ENCODE results near the gene DGCR2.

The DGCR2 gene

DNA sequence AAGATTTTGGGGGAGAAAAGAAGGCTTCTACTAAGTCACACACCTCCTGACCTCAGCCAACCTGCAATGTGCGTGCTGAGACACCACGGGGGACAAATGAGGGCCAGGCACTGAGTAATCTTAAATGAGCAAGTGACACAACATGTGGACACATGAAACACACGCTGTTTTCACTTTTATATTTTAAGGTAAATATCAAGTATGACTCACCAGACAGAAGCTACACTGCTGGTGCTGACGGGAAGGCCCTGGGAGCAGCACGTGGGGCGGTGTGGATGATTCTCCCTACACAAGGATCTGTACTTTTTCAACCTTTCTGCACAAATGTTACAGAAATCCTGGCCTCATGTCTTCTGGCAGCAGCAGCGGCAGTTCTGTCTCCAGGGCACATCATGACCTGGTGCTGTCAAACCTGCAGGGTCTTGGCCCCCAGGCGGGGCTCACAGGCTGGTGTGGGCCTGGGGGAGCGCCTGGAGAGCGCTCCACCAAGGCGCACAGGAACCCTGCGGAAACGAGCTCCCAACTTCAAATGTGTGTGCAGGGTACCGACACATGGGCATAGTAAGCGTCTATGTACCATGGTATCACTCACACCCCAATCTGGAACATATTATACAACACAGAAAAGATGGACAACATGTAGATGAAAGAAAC lies 61.7 kb downstream of the DGCR2 start:
- Histone ChIP-seq H3K4me1 (ENCODE audit: control insufficient read depth in 2 of 2, insufficient read depth in 2 of 2, low read length in 2 of 2) (no peaks in the 10 kb centered on the region), H3K27me3 (ENCODE audit: control insufficient read depth in 2 of 2, insufficient read depth in 2 of 2, low read length in 2 of 2) (no peaks in the 10 kb centered on the region), H3K36me3 (ENCODE audit: control insufficient read depth in 2 of 2, insufficient read depth in 2 of 2, low read length in 2 of 2) (peaks cover 76 to 89% of the 10 kb centered on the region in 2 donors), H3K9ac (ENCODE audit: low read depth in 1 of 2, low read length in 2 of 2) (no peak overlapping the region), H3K4me3 (ENCODE audit: low read length in 2 of 2) (no peak overlapping the region), H3K9me3 (ENCODE audit: control insufficient read depth in 2 of 2, low read length in 2 of 2) (no peaks in the 10 kb centered on the region), H3K27ac (ENCODE audit: low read depth in 2 of 2, low read length in 2 of 2) (no peak overlapping the region)

DNA sequence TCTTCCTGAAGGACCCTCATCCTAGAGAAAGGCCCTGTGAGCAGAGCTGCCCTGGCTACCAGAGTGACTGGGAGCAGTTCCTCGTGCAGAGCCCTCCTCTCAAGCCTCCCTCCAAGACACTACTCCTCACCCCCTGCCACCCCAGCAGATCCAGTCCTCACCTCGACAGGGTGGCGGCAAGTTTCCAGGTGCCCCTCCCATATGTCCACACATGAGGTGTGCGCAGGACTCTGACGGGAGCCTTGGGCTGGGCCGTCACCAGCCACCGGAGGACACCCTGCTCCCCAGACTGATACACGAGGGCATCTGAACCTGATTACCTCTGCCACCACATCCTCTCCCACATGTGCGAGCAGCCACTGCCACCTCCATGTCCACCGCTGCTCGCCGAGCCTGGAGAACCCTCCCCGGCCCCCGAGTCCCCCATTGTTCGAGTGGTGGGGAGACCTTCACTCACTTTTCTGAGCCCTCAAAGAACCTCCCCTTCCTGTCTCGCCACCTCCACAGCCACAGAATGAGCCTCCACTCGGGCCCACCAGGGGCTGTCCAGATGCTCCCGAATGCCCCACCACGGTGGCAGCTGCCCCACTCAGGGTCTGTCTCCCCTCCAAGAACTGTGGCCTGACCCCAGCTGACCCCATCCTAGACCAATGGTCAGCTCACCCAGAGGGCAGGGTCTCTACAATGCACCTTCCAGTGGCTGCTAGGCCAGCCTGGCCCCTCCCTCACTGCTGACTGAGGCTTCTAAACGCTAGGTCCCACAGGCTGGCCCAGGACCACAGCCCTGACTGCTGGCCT lies 62.5 kb downstream of the DGCR2 start:
- Histone ChIP-seq H3K27me3 (ENCODE audit: control insufficient read depth in 2 of 2, insufficient read depth in 2 of 2, low read length in 2 of 2) (no peaks in the 10 kb centered on the region), H3K4me1 (ENCODE audit: control insufficient read depth in 2 of 2, insufficient read depth in 2 of 2, low read length in 2 of 2) (no peaks in the 10 kb centered on the region), H3K27ac (ENCODE audit: low read depth in 2 of 2, low read length in 2 of 2) (no peak overlapping the region), H3K9me3 (ENCODE audit: control insufficient read depth in 2 of 2, low read length in 2 of 2) (no peaks in the 10 kb centered on the region), H3K9ac (ENCODE audit: low read depth in 1 of 2, low read length in 2 of 2) (no peak overlapping the region), H3K36me3 (ENCODE audit: control insufficient read depth in 2 of 2, insufficient read depth in 2 of 2, low read length in 2 of 2) (peaks cover 68 to 86% of the 10 kb centered on the region in 2 donors), H3K4me3 (ENCODE audit: low read length in 2 of 2) (no peak overlapping the region)

DNA sequence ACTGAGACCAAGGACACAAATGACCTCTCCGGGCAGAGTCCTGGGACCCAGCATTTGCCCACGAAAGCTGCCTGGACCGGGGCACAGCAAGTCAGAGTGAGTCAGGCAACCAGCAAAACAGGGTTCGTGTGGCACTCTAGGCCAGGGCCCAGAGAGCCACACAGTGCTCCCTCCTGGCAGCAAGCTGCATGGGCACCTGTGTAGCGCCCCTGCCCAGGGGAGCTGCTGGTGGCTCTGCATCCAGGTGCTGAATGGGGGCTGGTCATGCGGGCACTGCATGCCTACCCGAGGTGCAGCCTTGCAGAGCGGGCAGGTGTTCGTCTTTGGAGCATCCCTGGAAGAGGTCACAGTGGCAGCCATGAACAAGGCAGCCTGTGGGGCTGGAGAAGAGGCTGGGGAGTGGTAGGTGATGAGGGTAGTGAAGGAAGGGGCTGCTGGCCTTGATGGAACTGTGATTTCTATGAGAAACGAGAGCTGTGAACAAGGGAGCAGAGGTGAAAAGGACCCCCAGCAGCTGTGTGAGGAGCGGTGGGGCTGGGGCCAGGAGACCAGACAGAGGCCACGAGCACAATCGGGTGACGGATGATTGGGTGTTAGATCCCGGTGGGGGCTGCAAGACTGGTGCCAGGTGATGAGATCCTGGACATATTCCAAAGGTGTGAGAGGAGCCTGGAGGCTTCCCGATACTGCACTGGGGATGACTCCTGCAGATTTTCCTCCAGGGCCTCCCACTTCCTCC lies 63.3 kb downstream of the DGCR2 start:
- H3K27ac ChIP-seq (ENCODE audit: low read depth in 2 of 2, low read length in 2 of 2): no peak overlapping the region

DNA sequence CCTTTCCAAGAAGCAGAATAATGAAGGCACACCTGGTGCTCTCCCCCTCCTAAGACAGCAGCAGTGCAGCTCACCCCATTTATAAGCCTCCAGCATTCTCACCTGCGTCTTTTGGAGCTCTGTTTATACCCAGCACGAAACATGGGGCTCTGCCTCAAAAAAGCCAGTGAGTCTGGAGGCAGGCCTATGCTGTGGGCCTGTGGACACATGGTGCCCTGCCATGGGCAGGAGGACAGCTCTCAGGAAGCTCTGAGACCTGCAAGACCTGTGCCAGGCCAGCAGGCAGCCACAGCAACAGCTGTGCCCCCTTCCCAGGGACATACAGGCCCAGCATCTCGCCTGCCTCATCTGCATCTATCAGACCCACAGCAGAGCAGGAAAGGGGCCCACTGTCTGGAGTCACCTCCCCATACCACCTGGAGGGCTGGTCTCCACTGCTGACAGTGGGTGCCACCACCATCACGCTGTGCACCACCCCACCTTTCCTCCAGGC lies 64.2 kb downstream of the DGCR2 start:
- H3K4me1 ChIP-seq (ENCODE audit: control insufficient read depth in 2 of 2, insufficient read depth in 2 of 2, low read length in 2 of 2): no peaks in the 10 kb centered on the region
- H3K27ac ChIP-seq (ENCODE audit: low read depth in 2 of 2, low read length in 2 of 2): no peak overlapping the region
- H3K9ac ChIP-seq (ENCODE audit: low read depth in 1 of 2, low read length in 2 of 2): no peak overlapping the region
- H3K4me3 ChIP-seq (ENCODE audit: low read length in 2 of 2): no peak overlapping the region
- no peaks in the 10 kb centered on the region for H3K9me3 ChIP-seq (ENCODE audit: control insufficient read depth in 2 of 2, low read length in 2 of 2)
- peaks cover 74 to 81% of the 10 kb centered on the region in 2 donors for H3K36me3 ChIP-seq (ENCODE audit: control insufficient read depth in 2 of 2, insufficient read depth in 2 of 2, low read length in 2 of 2)
- no peaks in the 10 kb centered on the region for H3K27me3 ChIP-seq (ENCODE audit: control insufficient read depth in 2 of 2, insufficient read depth in 2 of 2, low read length in 2 of 2)

More for the DNA sequence above, 63.3 kb downstream of the DGCR2 start:
- Histone ChIP-seq H3K27me3 (ENCODE audit: control insufficient read depth in 2 of 2, insufficient read depth in 2 of 2, low read length in 2 of 2) (no peaks in the 10 kb centered on the region), H3K9ac (ENCODE audit: low read depth in 1 of 2, low read length in 2 of 2) (no peak overlapping the region), H3K9me3 (ENCODE audit: control insufficient read depth in 2 of 2, low read length in 2 of 2) (no peaks in the 10 kb centered on the region), H3K36me3 (ENCODE audit: control insufficient read depth in 2 of 2, insufficient read depth in 2 of 2, low read length in 2 of 2) (peaks cover 68 to 81% of the 10 kb centered on the region in 2 donors), H3K4me1 (ENCODE audit: control insufficient read depth in 2 of 2, insufficient read depth in 2 of 2, low read length in 2 of 2) (no peaks in the 10 kb centered on the region), H3K4me3 (ENCODE audit: low read length in 2 of 2) (no peak overlapping the region)

DNA sequence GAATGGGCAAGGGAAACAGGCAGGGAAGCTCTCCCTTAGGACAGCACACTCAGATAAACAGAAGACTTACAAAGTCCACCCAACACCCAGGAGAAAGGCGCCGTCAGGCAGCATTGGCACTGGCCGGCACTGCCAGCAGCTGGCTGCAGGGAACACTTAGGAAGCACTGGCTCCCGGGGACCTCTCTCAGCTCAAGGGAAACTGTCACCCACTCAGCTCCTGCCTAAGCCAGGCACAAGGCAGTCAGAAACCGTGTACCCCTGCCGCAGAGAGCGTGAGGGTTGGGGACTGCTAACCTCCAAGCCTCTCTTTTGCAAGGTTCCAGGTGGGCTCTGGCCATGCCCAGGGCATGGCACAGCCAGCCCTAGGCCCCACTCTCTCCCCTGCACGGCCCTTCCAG lies 64.7 kb downstream of the DGCR2 start:
- Histone ChIP-seq H3K4me3 (ENCODE audit: low read length in 2 of 2) (no peak overlapping the region), H3K27me3 (ENCODE audit: control insufficient read depth in 2 of 2, insufficient read depth in 2 of 2, low read length in 2 of 2) (no peaks in the 10 kb centered on the region), H3K27ac (ENCODE audit: low read depth in 2 of 2, low read length in 2 of 2) (no peak overlapping the region), H3K9me3 (ENCODE audit: control insufficient read depth in 2 of 2, low read length in 2 of 2) (no peaks in the 10 kb centered on the region), H3K36me3 (ENCODE audit: control insufficient read depth in 2 of 2, insufficient read depth in 2 of 2, low read length in 2 of 2) (peaks cover 75 to 79% of the 10 kb centered on the region in 2 donors), H3K9ac (ENCODE audit: low read depth in 1 of 2, low read length in 2 of 2) (no peak overlapping the region), H3K4me1 (ENCODE audit: control insufficient read depth in 2 of 2, insufficient read depth in 2 of 2, low read length in 2 of 2) (no peaks in the 10 kb centered on the region)

GRCh38 chr22:19056951-19057401 lies 65.2 kb downstream of the DGCR2 start:
- H3K9me3 ChIP-seq (ENCODE audit: control insufficient read depth in 2 of 2, low read length in 2 of 2): no peaks in the 10 kb centered on the region
- no peak overlapping the region for H3K27ac ChIP-seq (ENCODE audit: low read depth in 2 of 2, low read length in 2 of 2)
- H3K9ac ChIP-seq (ENCODE audit: low read depth in 1 of 2, low read length in 2 of 2): no peak overlapping the region
- H3K4me1 ChIP-seq (ENCODE audit: control insufficient read depth in 2 of 2, insufficient read depth in 2 of 2, low read length in 2 of 2): no peaks in the 10 kb centered on the region
- H3K36me3 ChIP-seq (ENCODE audit: control insufficient read depth in 2 of 2, insufficient read depth in 2 of 2, low read length in 2 of 2): peaks cover 71 to 75% of the 10 kb centered on the region in 2 donors
- H3K4me3 ChIP-seq (ENCODE audit: low read length in 2 of 2): no peak overlapping the region
- no peaks in the 10 kb centered on the region for H3K27me3 ChIP-seq (ENCODE audit: control insufficient read depth in 2 of 2, insufficient read depth in 2 of 2, low read length in 2 of 2)

- no peaks in the 10 kb centered on the region for H3K27me3 ChIP-seq (ENCODE audit: control insufficient read depth in 2 of 2, insufficient read depth in 2 of 2, low read length in 2 of 2)
- H3K36me3 ChIP-seq (ENCODE audit: control insufficient read depth in 2 of 2, insufficient read depth in 2 of 2, low read length in 2 of 2): peaks cover 64 to 72% of the 10 kb centered on the region in 2 donors
- H3K4me1 ChIP-seq (ENCODE audit: control insufficient read depth in 2 of 2, insufficient read depth in 2 of 2, low read length in 2 of 2): no peaks in the 10 kb centered on the region
- no peak overlapping the region for H3K9ac ChIP-seq (ENCODE audit: low read depth in 1 of 2, low read length in 2 of 2)
- H3K9me3 ChIP-seq (ENCODE audit: control insufficient read depth in 2 of 2, low read length in 2 of 2): no peaks in the 10 kb centered on the region
- no peak overlapping the region for H3K27ac ChIP-seq (ENCODE audit: low read depth in 2 of 2, low read length in 2 of 2)
- H3K4me3 ChIP-seq (ENCODE audit: low read length in 2 of 2): no peak overlapping the region
Observed at GRCh38 chr22:19055801-19056200, 66.4 kb downstream of the DGCR2 start.

- H3K27ac ChIP-seq (ENCODE audit: low read depth in 2 of 2, low read length in 2 of 2): no peak overlapping the region
- H3K9me3 ChIP-seq (ENCODE audit: control insufficient read depth in 2 of 2, low read length in 2 of 2): no peaks in the 10 kb centered on the region
- no peaks in the 10 kb centered on the region for H3K27me3 ChIP-seq (ENCODE audit: control insufficient read depth in 2 of 2, insufficient read depth in 2 of 2, low read length in 2 of 2)
- peaks cover 54 to 69% of the 10 kb centered on the region in 2 donors for H3K36me3 ChIP-seq (ENCODE audit: control insufficient read depth in 2 of 2, insufficient read depth in 2 of 2, low read length in 2 of 2)
- no peaks in the 10 kb centered on the region for H3K4me1 ChIP-seq (ENCODE audit: control insufficient read depth in 2 of 2, insufficient read depth in 2 of 2, low read length in 2 of 2)
- H3K4me3 ChIP-seq (ENCODE audit: low read length in 2 of 2): no peak overlapping the region
- H3K9ac ChIP-seq (ENCODE audit: low read depth in 1 of 2, low read length in 2 of 2): no peak overlapping the region
Observed at GRCh38 chr22:19052941-19053541, 69.2 kb downstream of the DGCR2 start.

- H3K4me1 ChIP-seq (ENCODE audit: control insufficient read depth in 2 of 2, insufficient read depth in 2 of 2, low read length in 2 of 2): no peaks in the 10 kb centered on the region
- H3K9ac ChIP-seq (ENCODE audit: low read depth in 1 of 2, low read length in 2 of 2): no peak overlapping the region
- no peak overlapping the region for H3K27ac ChIP-seq (ENCODE audit: low read depth in 2 of 2, low read length in 2 of 2)
- H3K27me3 ChIP-seq (ENCODE audit: control insufficient read depth in 2 of 2, insufficient read depth in 2 of 2, low read length in 2 of 2): no peaks in the 10 kb centered on the region
- H3K9me3 ChIP-seq (ENCODE audit: control insufficient read depth in 2 of 2, low read length in 2 of 2): no peaks in the 10 kb centered on the region
- H3K4me3 ChIP-seq (ENCODE audit: low read length in 2 of 2): no peak overlapping the region
- peaks cover 58 to 69% of the 10 kb centered on the region in 2 donors for H3K36me3 ChIP-seq (ENCODE audit: control insufficient read depth in 2 of 2, insufficient read depth in 2 of 2, low read length in 2 of 2)
Observed at GRCh38 chr22:19051381-19052072, 70.7 kb downstream of the DGCR2 start.

Measured in mucosa of rectum (tissue), 2 donors.